Measurements from ENCODE around the gene CADM1. TPM values are rescaled to one million over a fixed set of nuclear protein-coding genes. Genes with fewer than 3 reads are reported as not detected.

Gene CADM1
- total and polyA plus RNA-seq, 4 donors = 31.7 to 243 (median 77.9) TPM

DNA sequence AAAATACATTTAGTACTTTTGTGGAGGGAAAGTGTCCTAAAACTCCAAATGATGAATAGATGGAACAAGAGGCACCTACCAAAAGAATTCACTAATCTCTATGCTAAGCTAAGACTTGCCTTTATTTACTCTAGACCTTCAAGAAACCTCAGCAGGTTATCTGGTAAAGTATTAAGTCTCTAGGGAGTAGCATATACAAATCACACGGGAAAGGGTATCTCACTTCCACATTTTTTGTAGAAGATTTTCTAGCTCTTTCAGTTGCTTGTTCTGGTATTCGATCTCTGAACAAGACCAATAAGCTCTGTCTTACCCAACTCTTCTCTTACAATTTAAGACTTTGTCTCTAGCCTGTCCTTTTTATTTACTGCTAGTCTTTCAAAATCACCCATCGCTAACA, 18.1 kb upstream of the CADM1 start:
- no peaks in the 10 kb centered on the region for H3K27me3 ChIP-seq (ENCODE audit: control insufficient read depth in 3 of 3, insufficient read depth in 3 of 3, low read length in 2 of 3)
- H3K4me3 ChIP-seq = no peak overlapping the region
- H3K4me1 ChIP-seq (ENCODE audit: control insufficient read depth in 5 of 5, insufficient read depth in 5 of 5, low read length in 5 of 5) = no peaks in the 10 kb centered on the region
- no peak overlapping the region for H3K9ac ChIP-seq (ENCODE audit: insufficient read depth in 1 of 2, low read length in 2 of 2)
- no peak overlapping the region for H3K27ac ChIP-seq (ENCODE audit: low read depth in 1 of 2, low read length in 1 of 2)
- no peaks in the 10 kb centered on the region for H3K36me3 ChIP-seq (ENCODE audit: control insufficient read depth in 4 of 4, insufficient read depth in 4 of 4, low read length in 4 of 4)
- ATAC-seq (ENCODE audit: insufficient read depth, low FRiP score) = no peak
- H3K9me3 ChIP-seq (ENCODE audit: control insufficient read depth in 4 of 4, insufficient read depth in 3 of 4, low read length in 3 of 4) = no peaks in the 10 kb centered on the region
- no peak for DNase-seq
- 72 to 75% methylated on average over 3 of the region's 3 CpGs for WGBS, 2 donors
- TF ChIP-seq, protein P1, sequence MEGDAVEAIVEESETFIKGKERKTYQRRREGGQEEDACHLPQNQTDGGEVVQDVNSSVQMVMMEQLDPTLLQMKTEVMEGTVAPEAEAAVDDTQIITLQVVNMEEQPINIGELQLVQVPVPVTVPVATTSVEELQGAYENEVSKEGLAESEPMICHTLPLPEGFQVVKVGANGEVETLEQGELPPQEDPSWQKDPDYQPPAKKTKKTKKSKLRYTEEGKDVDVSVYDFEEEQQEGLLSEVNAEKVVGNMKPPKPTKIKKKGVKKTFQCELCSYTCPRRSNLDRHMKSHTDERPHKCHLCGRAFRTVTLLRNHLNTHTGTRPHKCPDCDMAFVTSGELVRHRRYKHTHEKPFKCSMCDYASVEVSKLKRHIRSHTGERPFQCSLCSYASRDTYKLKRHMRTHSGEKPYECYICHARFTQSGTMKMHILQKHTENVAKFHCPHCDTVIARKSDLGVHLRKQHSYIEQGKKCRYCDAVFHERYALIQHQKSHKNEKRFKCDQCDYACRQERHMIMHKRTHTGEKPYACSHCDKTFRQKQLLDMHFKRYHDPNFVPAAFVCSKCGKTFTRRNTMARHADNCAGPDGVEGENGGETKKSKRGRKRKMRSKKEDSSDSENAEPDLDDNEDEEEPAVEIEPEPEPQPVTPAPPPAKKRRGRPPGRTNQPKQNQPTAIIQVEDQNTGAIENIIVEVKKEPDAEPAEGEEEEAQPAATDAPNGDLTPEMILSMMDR (IDR thresholded peaks at IDR 0.05; ENCODE audit: control extremely low read depth, extremely low read depth) = no peak

DNA sequence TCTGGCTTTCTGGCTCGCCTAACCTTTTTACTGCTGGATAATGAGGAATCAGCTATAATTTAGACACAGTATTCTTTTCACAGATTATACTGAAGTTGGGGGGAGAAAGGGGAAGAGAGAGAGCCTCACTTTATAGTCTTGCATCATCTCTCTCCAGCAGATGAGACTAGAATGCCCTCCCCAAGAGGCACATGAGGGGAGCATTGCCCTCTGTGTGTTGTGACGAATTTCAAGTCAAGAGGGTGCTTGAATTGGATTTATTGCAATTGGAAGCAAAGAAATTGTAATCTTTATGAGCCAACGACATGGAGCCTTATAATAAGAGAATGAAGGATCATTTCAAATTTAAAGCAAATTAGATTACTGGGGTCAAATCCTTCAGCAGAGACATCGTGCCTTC, 17.6 kb upstream of the CADM1 start:
- H3K27me3 ChIP-seq (ENCODE audit: control insufficient read depth in 3 of 3, insufficient read depth in 3 of 3, low read length in 2 of 3) = no peaks in the 10 kb centered on the region
- TF ChIP-seq, protein P1 (IDR thresholded peaks at IDR 0.05; ENCODE audit: control extremely low read depth, extremely low read depth) = no peak
- ATAC-seq (ENCODE audit: insufficient read depth, low FRiP score) (no peak), DNase-seq (no peak)
- no peak overlapping the region for H3K9ac ChIP-seq (ENCODE audit: insufficient read depth in 1 of 2, low read length in 2 of 2)
- no peaks in the 10 kb centered on the region for H3K9me3 ChIP-seq (ENCODE audit: control insufficient read depth in 4 of 4, insufficient read depth in 3 of 4, low read length in 3 of 4)
- H3K4me3 ChIP-seq = no peak overlapping the region
- H3K27ac ChIP-seq (ENCODE audit: low read depth in 1 of 2, low read length in 1 of 2) = no peak overlapping the region
- H3K36me3 ChIP-seq (ENCODE audit: control insufficient read depth in 4 of 4, insufficient read depth in 4 of 4, low read length in 4 of 4) = no peaks in the 10 kb centered on the region
- WGBS, 2 donors = 61 to 68% methylated on average over 4 of the region's 4 CpGs
- no peaks in the 10 kb centered on the region for H3K4me1 ChIP-seq (ENCODE audit: control insufficient read depth in 5 of 5, insufficient read depth in 5 of 5, low read length in 5 of 5)

DNA sequence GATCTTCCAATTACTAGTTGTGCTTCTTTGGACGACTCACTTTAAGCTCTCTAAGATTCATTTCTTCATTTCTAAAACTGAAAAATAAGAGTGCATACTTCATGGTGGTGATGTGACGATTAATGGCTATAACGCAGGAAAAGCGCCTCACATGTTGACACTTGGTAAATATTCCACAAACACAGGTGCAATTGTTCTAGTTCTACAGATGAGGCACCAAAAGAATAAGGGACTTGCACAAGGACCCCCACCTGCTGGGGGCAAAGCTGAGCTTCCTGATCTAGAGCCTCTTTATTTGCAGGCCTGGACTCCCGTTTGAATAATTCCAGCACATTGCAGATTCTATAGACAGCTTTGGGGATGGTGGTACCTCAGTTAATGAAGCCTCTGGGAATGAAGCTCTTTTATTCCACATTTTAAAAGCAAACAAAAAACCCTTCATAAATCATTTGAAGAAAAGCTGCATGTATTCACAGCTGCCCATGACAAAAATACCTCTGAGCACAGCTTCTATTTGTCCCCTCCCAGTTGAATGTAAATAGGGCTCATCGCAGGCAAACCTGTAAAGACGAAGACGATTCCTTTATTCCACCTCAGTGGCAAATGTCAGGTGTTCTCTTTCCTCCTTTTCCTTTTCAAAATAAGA, 14.9 kb upstream of the CADM1 start:
- H3K4me3 ChIP-seq = no peak overlapping the region
- WGBS, 2 donors = 81 to 82% methylated on average over 8 of the region's 8 CpGs
- H3K9me3 ChIP-seq (ENCODE audit: control insufficient read depth in 4 of 4, insufficient read depth in 3 of 4, low read length in 3 of 4) = no peaks in the 10 kb centered on the region
- no peak overlapping the region for H3K27ac ChIP-seq (ENCODE audit: low read depth in 1 of 2, low read length in 1 of 2)
- DNase-seq (no peak), ATAC-seq (ENCODE audit: insufficient read depth, low FRiP score) (no peak)
- H3K36me3 ChIP-seq (ENCODE audit: control insufficient read depth in 4 of 4, insufficient read depth in 4 of 4, low read length in 4 of 4) = no peaks in the 10 kb centered on the region
- H3K9ac ChIP-seq (ENCODE audit: insufficient read depth in 1 of 2, low read length in 2 of 2) = no peak overlapping the region
- H3K27me3 ChIP-seq (ENCODE audit: control insufficient read depth in 3 of 3, insufficient read depth in 3 of 3, low read length in 2 of 3) = no peaks in the 10 kb centered on the region
- TF ChIP-seq, protein P1 (IDR thresholded peaks at IDR 0.05; ENCODE audit: control extremely low read depth, extremely low read depth) = no peak
- no peaks in the 10 kb centered on the region for H3K4me1 ChIP-seq (ENCODE audit: control insufficient read depth in 5 of 5, insufficient read depth in 5 of 5, low read length in 5 of 5)
